Parietal lobe (tissue), 1 donor: ENCODE measurements around the gene SCARB2. TPM values are rescaled to one million over a fixed set of nuclear protein-coding genes. Genes with fewer than 3 reads are reported as not detected.

Source experiments
- total RNA-seq: library from RNA; depleted of rRNA; stranded (reverse); fragments of >200 nt; gene quantifications from one replicate; pipeline ENCODE4 v1.2.3, GENCODE V29; 2014

SCARB2 gene
- 267 TPM for total RNA-seq

DNA sequence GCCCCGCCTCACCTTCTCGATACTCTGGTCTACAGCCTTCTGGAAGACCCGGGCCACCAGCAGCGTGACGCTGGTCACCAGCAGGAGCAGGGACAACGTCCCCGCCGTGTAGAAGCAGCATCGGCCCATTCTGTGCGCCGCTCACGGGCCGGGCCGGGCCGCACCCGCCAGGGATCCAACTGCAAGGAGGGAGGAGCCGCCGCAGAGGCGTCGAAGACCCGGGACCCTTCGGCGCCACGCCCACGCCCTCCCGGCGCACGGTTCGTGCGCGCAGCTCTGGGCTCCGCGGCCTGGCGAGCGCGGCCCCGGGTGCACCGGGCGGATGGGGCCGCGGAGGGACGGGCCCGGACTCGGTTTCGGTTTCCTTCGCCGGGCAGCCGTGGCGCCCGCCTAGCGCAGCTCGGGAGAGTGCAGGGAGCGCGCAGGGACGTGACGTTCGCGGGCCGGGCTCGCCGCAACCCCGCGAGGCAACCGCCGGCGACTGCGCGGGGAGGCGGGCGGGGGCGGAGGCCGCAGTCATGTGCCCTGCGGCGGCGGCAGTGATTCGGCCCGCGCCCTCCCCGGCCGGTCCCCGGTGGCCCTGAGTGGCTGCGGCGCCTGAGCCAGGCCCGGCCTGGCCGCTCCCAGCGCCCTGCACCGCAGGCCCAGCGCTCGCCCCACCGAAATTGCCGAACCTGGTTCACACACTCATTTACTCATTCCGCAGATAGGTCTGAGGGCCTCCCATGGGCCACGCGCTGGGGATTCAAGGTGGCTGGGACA, at the start of gene SCARB2:
SCARB2 (minus strand) TSS at position 410 of the 762 bp plus-strand sequence; CDS start at position 129, 281 bp downstream.

GRCh38 chr4:76251441-76252270, 38.0 kb upstream of the SCARB2 start, which contains the start of gene FAM47E:
FAM47E (plus strand) TSS chr4:76251721; CDS start chr4:76251747, 26 bp downstream.

DNA sequence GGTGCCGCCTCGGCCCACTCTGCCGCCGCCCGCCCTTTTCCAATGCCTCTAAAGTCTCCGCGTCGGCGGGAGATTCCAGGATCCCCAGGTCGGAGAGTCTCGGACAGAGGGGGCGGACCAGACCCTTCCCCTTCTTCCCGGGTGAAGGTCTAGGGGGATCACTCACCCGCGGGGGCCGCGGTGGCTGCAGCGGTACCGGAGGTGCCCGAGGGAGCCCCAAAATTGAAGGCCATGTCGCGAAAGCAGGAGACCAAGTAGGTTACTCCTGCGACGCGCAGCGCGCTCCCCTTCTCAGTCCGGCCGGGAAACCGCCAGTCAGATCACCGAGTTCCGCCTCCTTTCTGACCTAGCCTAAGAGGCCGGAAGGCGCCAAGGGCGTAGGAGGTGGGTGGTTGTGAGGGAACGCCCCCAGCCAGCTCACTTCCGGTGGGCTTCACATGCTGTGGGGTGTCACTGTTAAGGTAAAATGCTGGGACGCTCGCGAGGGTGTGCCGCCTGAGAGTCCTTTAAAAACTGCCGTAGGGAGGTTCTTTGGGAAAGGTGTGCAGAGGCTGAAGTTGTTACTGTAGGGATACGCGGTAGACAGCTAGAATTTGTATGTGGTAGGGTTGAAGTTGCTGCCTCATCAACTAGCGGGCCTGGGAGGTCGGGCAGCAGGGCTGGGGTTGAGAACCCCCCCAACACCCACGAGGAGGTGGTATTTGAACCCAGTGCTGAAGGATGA, 65.3 kb downstream of the SCARB2 start, which contains the start of gene NUP54:
NUP54 (minus strand) TSS at position 256 of the 724 bp plus-strand sequence; CDS start at position 233, 23 bp downstream.

Other genes with a start within 250 kb of the SCARB2 start
- 31.9 TPM for gene SDAD1, start 222.9 kb downstream of the SCARB2 start, total RNA-seq
- gene CXCL9, start 206.3 kb downstream of the SCARB2 start, total RNA-seq = not detected
- not detected for gene CXCL10, start 190.3 kb downstream of the SCARB2 start, total RNA-seq
- not detected for gene CXCL11, start 177.8 kb downstream of the SCARB2 start, total RNA-seq
- 0.31 TPM for gene ART3, start 139.1 kb downstream of the SCARB2 start, total RNA-seq
- 98.3 TPM for gene NUP54, start 65.4 kb downstream of the SCARB2 start, total RNA-seq
- gene FAM47E, start 37.9 kb upstream of the SCARB2 start, total RNA-seq = 6.6 TPM
- 0.31 TPM for gene STBD1, start 92.9 kb upstream of the SCARB2 start, total RNA-seq
- 6.9 TPM for gene CCDC158, start 207.3 kb upstream of the SCARB2 start, total RNA-seq
- gene SHROOM3, start 221.4 kb upstream of the SCARB2 start, total RNA-seq = 32.9 TPM